H9 (cell line): ENCODE data around the gene TRIM67. TPM values are rescaled to one million over a fixed set of nuclear protein-coding genes. Genes with fewer than 3 reads are reported as not detected.

ENCODE experiments used
- DNase-seq: peaks from one replicate; pipeline ENCODE4 v3.0.0-alpha.2; 2017
- H2AFZ ChIP-seq: one replicate; pipeline ENCODE4 v1.6.1; 2013; ENCODE audit warnings: mild to moderate bottlenecking, low read length, control low read depth, moderate library complexity
- H2AK5ac ChIP-seq: 2 replicates; pipeline ENCODE4 v1.6.1; 2013; ENCODE audit warnings: low read length, control low read depth, mixed read lengths; ENCODE audit not compliant: insufficient read length
- H2BK120ac ChIP-seq: one replicate; pipeline ENCODE4 v1.6.1; 2013; ENCODE audit warnings: low read depth, mild to moderate bottlenecking, low read length, control low read depth, inconsistent platforms; ENCODE audit not compliant: poor library complexity, severe bottlenecking
- H2BK12ac ChIP-seq: 2 replicates; pipeline ENCODE4 v1.6.1; 2013; ENCODE audit warnings: low read length, control low read depth, mixed read lengths, low read depth; ENCODE audit not compliant: insufficient read length
- H2BK15ac ChIP-seq: 2 replicates; pipeline ENCODE4 v1.6.1; 2013; ENCODE audit warnings: low read depth, low read length, control low read depth
- H2BK20ac ChIP-seq: one replicate; pipeline ENCODE4 v1.6.1; 2013; ENCODE audit warnings: low read depth, mild to moderate bottlenecking, low read length, control low read depth, inconsistent platforms; ENCODE audit not compliant: poor library complexity, severe bottlenecking
- H2BK5ac ChIP-seq: 2 replicates; pipeline ENCODE4 v1.6.1; 2013; ENCODE audit warnings: low read length, control low read depth, mixed read lengths; ENCODE audit not compliant: insufficient read length
- H3K14ac ChIP-seq: 2 replicates; pipeline ENCODE4 v1.6.1; 2013; ENCODE audit warnings: low read length, control low read depth; ENCODE audit not compliant: insufficient read depth
- H3K18ac ChIP-seq: 2 replicates; pipeline ENCODE4 v1.6.1; 2013; ENCODE audit warnings: low read depth, mild to moderate bottlenecking, mixed read lengths, low read length, control low read depth; ENCODE audit not compliant: insufficient read length
- H3K23ac ChIP-seq: 2 replicates; pipeline ENCODE4 v1.6.1; 2013; ENCODE audit warnings: low read length, control low read depth, mixed read lengths, low read depth; ENCODE audit not compliant: insufficient read length
- H3K23me2 ChIP-seq: 2 replicates; pipeline ENCODE4 v1.6.1; 2013; ENCODE audit warnings: low read depth, mild to moderate bottlenecking, mixed read lengths, low read length, control low read depth; ENCODE audit not compliant: insufficient read length, poor library complexity, severe bottlenecking
- H3K27ac ChIP-seq: 2 replicates; pipeline ENCODE4 v1.5.1; 2013; ENCODE audit warnings: low read length, control low read depth, mixed read lengths, low read depth; ENCODE audit not compliant: insufficient read length
- H3K27me3 ChIP-seq: 2 replicates; pipeline ENCODE4 v1.6.1; 2013; ENCODE audit warnings: low read length, control low read depth, inconsistent platforms; ENCODE audit not compliant: insufficient read depth
- H3K4ac ChIP-seq: 2 replicates; pipeline ENCODE4 v1.6.1; 2013; ENCODE audit warnings: low read depth, mild to moderate bottlenecking, control low read depth, inconsistent platforms, low read length, moderate library complexity
- H3K4me1 ChIP-seq: 2 replicates; pipeline ENCODE4 v1.6.1; 2013; ENCODE audit warnings: low read length, control low read depth, inconsistent platforms; ENCODE audit not compliant: insufficient read depth
- H3K4me2 ChIP-seq: 2 replicates; pipeline ENCODE4 v1.6.1; 2013; ENCODE audit warnings: low read length, control low read depth, mixed read lengths; ENCODE audit not compliant: insufficient read length, insufficient read depth
- H3K56ac ChIP-seq: 2 replicates; pipeline ENCODE4 v1.6.1; 2013; ENCODE audit warnings: low read depth, mild to moderate bottlenecking, mixed read lengths, low read length, control low read depth; ENCODE audit not compliant: insufficient read length
- H3K79me1 ChIP-seq: 2 replicates; pipeline ENCODE4 v1.6.1; 2013; ENCODE audit warnings: low read depth, mild to moderate bottlenecking, moderate library complexity, low read length, control low read depth, inconsistent platforms; ENCODE audit not compliant: insufficient read depth, poor library complexity, severe bottlenecking
- H3K79me2 ChIP-seq: 2 replicates; pipeline ENCODE4 v1.6.1; 2013; ENCODE audit warnings: low read length, control low read depth, inconsistent platforms; ENCODE audit not compliant: insufficient read depth
- H3K9ac ChIP-seq: 2 replicates; pipeline ENCODE4 v1.6.1; 2013; ENCODE audit warnings: low read length, control low read depth, mixed read lengths; ENCODE audit not compliant: insufficient read length; ENCODE audit errors: extremely low read depth
- H3K9me3 ChIP-seq: one replicate; pipeline ENCODE4 v1.6.1; 2013; ENCODE audit warnings: low read depth, low read length, inconsistent platforms; ENCODE audit not compliant: control insufficient read depth
- H3T11ph ChIP-seq: one replicate; pipeline ENCODE4 v1.6.1; 2013; ENCODE audit warnings: mild to moderate bottlenecking, low read length, control low read depth, inconsistent platforms
- H4K20me1 ChIP-seq: one replicate; pipeline ENCODE4 v1.6.1; 2013; ENCODE audit not compliant: control insufficient read depth, insufficient read length, insufficient read depth
- H4K5ac ChIP-seq: 2 replicates; pipeline ENCODE4 v1.6.1; 2013; ENCODE audit warnings: low read depth, mild to moderate bottlenecking, mixed read lengths, low read length, control low read depth; ENCODE audit not compliant: insufficient read length
- H4K8ac ChIP-seq: replicated peaks from 2 replicates; pipeline ENCODE4 v1.6.1; 2013; ENCODE audit warnings: low read length, control low read depth, mixed read lengths, low read depth; ENCODE audit not compliant: insufficient read length
- H4K91ac ChIP-seq: 2 replicates; pipeline ENCODE4 v1.6.1; 2013; ENCODE audit warnings: low read depth, mild to moderate bottlenecking, moderate library complexity, mixed read lengths, low read length, control low read depth; ENCODE audit not compliant: insufficient read length
- H3K27ac Mint-ChIP-seq, 3 experiments: 2 replicates in 2 of 3; 3 replicates in 1 of 3; pipeline ENCODE4 v1.8.0; 2020 to 2021; ENCODE audit warnings: mixed read lengths in 3 of 3, mild to moderate bottlenecking in 1 of 3, moderate library complexity in 1 of 3
- H3K27me3 Mint-ChIP-seq: 2 replicates; pipeline ENCODE4 v1.8.0; 2021; ENCODE audit warnings: low read depth, mild to moderate bottlenecking, moderate library complexity, mixed read lengths
- H3K36me3 Mint-ChIP-seq, 3 experiments: 2 replicates in 2 of 3; 3 replicates in 1 of 3; pipeline ENCODE4 v1.8.0; 2020 to 2021; ENCODE audit warnings: low read depth in 3 of 3, mixed read lengths in 3 of 3; ENCODE audit not compliant: insufficient read depth in 1 of 3
- H3K4me1 Mint-ChIP-seq, 2 experiments: 2 replicates each; pipeline ENCODE4 v1.8.0; 2020; ENCODE audit warnings: mixed read lengths in 2 of 2
- H3K4me3 Mint-ChIP-seq, 2 experiments: 2 replicates in 1 of 2; 3 replicates in 1 of 2; pipeline ENCODE4 v1.8.0; 2020 to 2021; ENCODE audit warnings: mild to moderate bottlenecking in 2 of 2, mixed read lengths in 2 of 2, moderate library complexity in 1 of 2
- H3K9me3 Mint-ChIP-seq, 2 experiments: 2 replicates in 1 of 2; 3 replicates in 1 of 2; pipeline ENCODE4 v1.8.0; 2020; ENCODE audit warnings: mild to moderate bottlenecking in 2 of 2, mixed read lengths in 2 of 2, moderate library complexity in 1 of 2
- CTCF ChIP-seq: fragments of 200-600 bp; sonication (generic); conservative IDR thresholded peaks from 3 replicates; pipeline ENCODE4 v1.8.0; 2021; ENCODE audit warnings: antibody characterized with exemption, mild to moderate bottlenecking
- WGBS: extraction: QIAGEN DNeasy Blood & Tissue Kit; methylation state at CpG from one replicate; pipeline ENCODE4 v1.1.7; 2013; ENCODE audit warnings: missing lambda C conversion rate, low lambda C conversion rate, mixed read lengths; ENCODE audit not compliant: insufficient read length; ENCODE audit errors: extremely low coverage; 5-methylcytosine and 5-hydroxymethylcytosine counted together
- total RNA-seq: library from RNA; stranded (reverse); gene quantifications from 2 replicates; pipeline ENCODE4 v1.2.1, GENCODE V29; 2021

TRIM67 gene
- total RNA-seq, 1 experiment from 2014 or later: not detected

- H2BK15ac ChIP-seq: no peak overlapping the region
- H2BK12ac ChIP-seq: no peak overlapping the region
- H4K91ac ChIP-seq: no peak overlapping the region
- peaks cover 2 to 4% of the 10 kb centered on the region in 2 experiments for H3K4me1 Mint-ChIP-seq
- no peaks in the 10 kb centered on the region for H3K4me1 ChIP-seq
- H2BK120ac ChIP-seq: no peak overlapping the region
- no peak overlapping the region for H3K4me3 Mint-ChIP-seq
- H3K79me1 ChIP-seq: no peaks in the 10 kb centered on the region
- peaks cover 97% of the 10 kb centered on the region for H3K27me3 Mint-ChIP-seq
- no peak overlapping the region for H3K27ac ChIP-seq
- no peaks in the 10 kb centered on the region for H4K20me1 ChIP-seq
- no peaks in the 10 kb centered on the region for H3K23me2 ChIP-seq
- H3K4ac ChIP-seq: no peak overlapping the region
- no peak overlapping the region for H4K8ac ChIP-seq
- H3K56ac ChIP-seq: no peak overlapping the region
- H2AFZ ChIP-seq: no peak overlapping the region
- no peak overlapping the region for H3K23ac ChIP-seq
- H3K9me3 Mint-ChIP-seq: no peaks in the 10 kb centered on the region; a peak in 1 of 5 replicates
- H2BK5ac ChIP-seq: no peak overlapping the region
- H3K27me3 ChIP-seq: peaks cover 14% of the 10 kb centered on the region; the same call in 1 of the 2 replicates
- H3K18ac ChIP-seq: no peak overlapping the region
- DNase-seq: no peak
- no peak overlapping the region for H3K27ac Mint-ChIP-seq
- no peak overlapping the region for H3K4me2 ChIP-seq
- H3K9me3 ChIP-seq: no peaks in the 10 kb centered on the region
- H4K5ac ChIP-seq: no peak overlapping the region
- no peak overlapping the region for H3K14ac ChIP-seq
- H3K79me2 ChIP-seq: no peaks in the 10 kb centered on the region
- no peak overlapping the region for H2AK5ac ChIP-seq
- no CpG with 5 or more reads among the region's 8 CpGs for WGBS
- H3K9ac ChIP-seq: no peak overlapping the region
- H3T11ph ChIP-seq: no peak overlapping the region
- H3K36me3 Mint-ChIP-seq: no peaks in the 10 kb centered on the region
- no peak overlapping the region for H2BK20ac ChIP-seq
- TF ChIP-seq CTCF: peak; percentile 34; the same call in 2 of the 3 replicates
These were observed 45.0 kb downstream of the TRIM67 start for GRCh38 chr1:231206856-231207255.
